Measurements from ENCODE around the gene PNPLA6. TPM values are rescaled to one million over a fixed set of nuclear protein-coding genes. Genes with fewer than 3 reads are reported as not detected.

PNPLA6 gene
- total and polyA plus RNA-seq, 2 donors (not counting 1 experiment from before 2014, with no cell fraction given): 20.9 to 89.2 TPM

DNA sequence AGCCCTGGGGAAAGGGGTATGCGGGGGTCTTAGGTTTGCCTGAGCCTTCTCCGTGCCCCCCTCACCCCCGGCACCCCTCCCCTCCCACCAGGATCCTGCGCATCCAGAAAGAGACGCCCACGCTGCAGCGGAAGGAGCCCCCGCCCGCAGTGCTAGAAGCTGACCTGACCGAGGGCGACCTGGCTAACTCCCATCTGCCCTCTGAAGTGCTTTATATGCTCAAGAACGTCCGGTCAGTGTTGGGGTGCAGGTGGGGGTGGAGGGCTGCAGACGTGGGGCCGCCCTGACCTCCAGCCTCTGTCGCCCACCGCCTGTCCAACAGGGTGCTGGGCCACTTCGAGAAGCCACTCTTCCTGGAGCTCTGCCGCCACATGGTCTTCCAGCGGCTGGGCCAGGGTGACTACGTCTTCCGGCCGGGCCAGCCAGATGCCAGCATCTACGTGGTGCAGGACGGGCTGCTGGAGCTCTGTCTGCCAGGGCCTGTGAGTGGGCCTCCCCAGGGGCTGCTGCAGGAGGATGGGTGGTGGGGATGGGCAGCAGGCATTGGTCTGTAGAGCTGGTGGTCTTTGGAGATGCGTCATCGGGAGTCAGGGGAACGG, 4.4 kb downstream of the PNPLA6 start:
- H3K9ac ChIP-seq (ENCODE audit: insufficient read depth, low read length): no peak overlapping the region
- H3K27ac ChIP-seq (ENCODE audit: insufficient read depth, low read length): no peak overlapping the region
- no peak for TF ChIP-seq EZH2 (IDR thresholded peaks at IDR 0.05; ENCODE audit: low read length, missing control alignments)
- TF ChIP-seq, protein P1, sequence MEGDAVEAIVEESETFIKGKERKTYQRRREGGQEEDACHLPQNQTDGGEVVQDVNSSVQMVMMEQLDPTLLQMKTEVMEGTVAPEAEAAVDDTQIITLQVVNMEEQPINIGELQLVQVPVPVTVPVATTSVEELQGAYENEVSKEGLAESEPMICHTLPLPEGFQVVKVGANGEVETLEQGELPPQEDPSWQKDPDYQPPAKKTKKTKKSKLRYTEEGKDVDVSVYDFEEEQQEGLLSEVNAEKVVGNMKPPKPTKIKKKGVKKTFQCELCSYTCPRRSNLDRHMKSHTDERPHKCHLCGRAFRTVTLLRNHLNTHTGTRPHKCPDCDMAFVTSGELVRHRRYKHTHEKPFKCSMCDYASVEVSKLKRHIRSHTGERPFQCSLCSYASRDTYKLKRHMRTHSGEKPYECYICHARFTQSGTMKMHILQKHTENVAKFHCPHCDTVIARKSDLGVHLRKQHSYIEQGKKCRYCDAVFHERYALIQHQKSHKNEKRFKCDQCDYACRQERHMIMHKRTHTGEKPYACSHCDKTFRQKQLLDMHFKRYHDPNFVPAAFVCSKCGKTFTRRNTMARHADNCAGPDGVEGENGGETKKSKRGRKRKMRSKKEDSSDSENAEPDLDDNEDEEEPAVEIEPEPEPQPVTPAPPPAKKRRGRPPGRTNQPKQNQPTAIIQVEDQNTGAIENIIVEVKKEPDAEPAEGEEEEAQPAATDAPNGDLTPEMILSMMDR (conservative IDR thresholded peaks at IDR 0.05 in 1 of 2, IDR thresholded peaks at IDR 0.05 in 1 of 2; ENCODE audit: low read depth in 1 of 2, low read length in 2 of 2): no peak
- peaks cover 22% of the 10 kb centered on the region for H3K36me3 ChIP-seq (ENCODE audit: control insufficient read depth, insufficient read depth, low read length)
- H3K4me3 ChIP-seq (replicated peaks in 1 of 4; ENCODE audit: control extremely low read depth in 1 of 4, insufficient read depth in 1 of 4, low read depth in 3 of 4, low read length in 4 of 4): no peak overlapping the region
- H3K4me2 ChIP-seq (ENCODE audit: extremely low read depth, insufficient read depth, low read length): no peak overlapping the region
- no peaks in the 10 kb centered on the region for H3K79me2 ChIP-seq (ENCODE audit: control insufficient read depth, insufficient read depth, low read length)
- H3K4me1 ChIP-seq (ENCODE audit: control insufficient read depth, extremely low read depth, insufficient read depth, low read length): peaks cover 3% of the 10 kb centered on the region
- no peaks in the 10 kb centered on the region for H4K20me1 ChIP-seq (ENCODE audit: control insufficient read depth, extremely low read depth, insufficient read depth, low read length)
- no peak for DNase-seq (ENCODE audit: low read depth in 2 of 2)
- no peaks in the 10 kb centered on the region for H3K27me3 ChIP-seq (ENCODE audit: control insufficient read depth, insufficient read depth, low read length)
- no peak overlapping the region for H2AFZ ChIP-seq (ENCODE audit: low read length)
- H3K9me3 ChIP-seq (ENCODE audit: control insufficient read depth, insufficient read depth, low read depth, low read length): no peaks in the 10 kb centered on the region

DNA sequence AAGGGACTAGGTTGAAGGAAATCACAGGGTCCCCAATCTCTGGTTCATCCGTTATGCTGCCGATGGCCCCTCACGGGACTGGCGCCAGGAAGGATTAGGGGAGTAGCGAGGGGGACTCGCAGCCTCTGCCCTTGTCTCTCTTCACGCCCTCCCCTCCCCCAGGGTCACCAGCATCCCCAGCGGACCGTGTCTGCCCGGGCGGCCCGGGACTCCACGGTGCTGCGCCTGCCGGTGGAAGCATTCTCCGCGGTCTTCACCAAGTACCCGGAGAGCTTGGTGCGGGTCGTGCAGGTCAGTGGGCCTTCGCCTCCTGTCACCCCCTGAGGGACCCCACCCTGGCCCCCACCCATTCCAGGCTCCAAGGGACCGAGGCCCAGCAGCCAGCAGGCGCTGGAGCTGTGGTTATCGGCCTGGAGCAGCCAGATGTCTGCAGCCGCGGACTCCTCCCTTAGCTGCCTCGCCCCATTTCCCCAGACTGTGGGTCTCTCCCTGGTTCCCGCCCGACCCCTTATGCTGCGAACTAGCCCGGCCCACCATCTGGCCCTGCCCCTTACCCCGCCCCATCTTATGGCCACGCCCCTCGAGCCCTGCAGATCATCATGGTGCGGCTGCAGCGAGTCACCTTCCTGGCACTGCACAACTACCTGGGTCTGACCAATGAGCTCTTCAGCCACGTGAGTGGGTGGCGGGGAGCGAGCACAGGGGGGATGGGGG, 5.4 kb downstream of the PNPLA6 start:
- Histone ChIP-seq H4K20me1 (ENCODE audit: control insufficient read depth, extremely low read depth, insufficient read depth, low read length) (no peaks in the 10 kb centered on the region), H2AFZ (ENCODE audit: low read length) (no peak overlapping the region), H3K4me1 (ENCODE audit: control insufficient read depth, extremely low read depth, insufficient read depth, low read length) (peaks cover 3% of the 10 kb centered on the region), H3K9ac (ENCODE audit: insufficient read depth, low read length) (no peak overlapping the region), H3K27ac (ENCODE audit: insufficient read depth, low read length) (no peak overlapping the region), H3K4me3 (replicated peaks in 1 of 4; ENCODE audit: control extremely low read depth in 1 of 4, insufficient read depth in 1 of 4, low read depth in 3 of 4, low read length in 4 of 4) (no peak overlapping the region), H3K36me3 (ENCODE audit: control insufficient read depth, insufficient read depth, low read length) (peaks cover 22% of the 10 kb centered on the region), H3K9me3 (ENCODE audit: control insufficient read depth, insufficient read depth, low read depth, low read length) (no peaks in the 10 kb centered on the region), H3K27me3 (ENCODE audit: control insufficient read depth, insufficient read depth, low read length) (no peaks in the 10 kb centered on the region), H3K79me2 (ENCODE audit: control insufficient read depth, insufficient read depth, low read length) (no peaks in the 10 kb centered on the region), H3K4me2 (ENCODE audit: extremely low read depth, insufficient read depth, low read length) (no peak overlapping the region)
- TF ChIP-seq EZH2 (IDR thresholded peaks at IDR 0.05; ENCODE audit: low read length, missing control alignments): no peak
- peak in 1 of 2 donors; percentile 44 for DNase-seq (ENCODE audit: low read depth in 2 of 2)

DNA sequence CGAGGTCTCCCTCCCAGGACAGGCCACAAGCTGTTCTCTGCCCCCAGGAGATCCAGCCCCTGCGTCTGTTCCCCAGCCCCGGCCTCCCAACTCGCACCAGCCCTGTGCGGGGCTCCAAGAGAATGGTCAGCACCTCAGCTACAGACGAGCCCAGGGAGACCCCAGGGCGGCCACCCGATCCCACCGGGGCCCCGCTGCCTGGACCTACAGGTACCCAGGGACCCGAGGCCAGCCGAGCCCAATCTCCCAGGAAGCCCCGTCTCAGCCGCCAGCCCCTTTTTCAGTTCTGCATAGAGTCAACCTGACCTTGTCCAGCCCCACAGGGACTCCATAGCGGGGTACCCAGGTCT, 5.9 kb downstream of the PNPLA6 start:
- Histone ChIP-seq H3K9ac (ENCODE audit: insufficient read depth, low read length) (no peak overlapping the region), H3K4me1 (ENCODE audit: control insufficient read depth, extremely low read depth, insufficient read depth, low read length) (no peaks in the 10 kb centered on the region), H3K4me3 (replicated peaks in 1 of 4; ENCODE audit: control extremely low read depth in 1 of 4, insufficient read depth in 1 of 4, low read depth in 3 of 4, low read length in 4 of 4) (no peak overlapping the region), H3K79me2 (ENCODE audit: control insufficient read depth, insufficient read depth, low read length) (no peaks in the 10 kb centered on the region), H3K27me3 (ENCODE audit: control insufficient read depth, insufficient read depth, low read length) (no peaks in the 10 kb centered on the region), H2AFZ (ENCODE audit: low read length) (no peak overlapping the region), H3K27ac (ENCODE audit: insufficient read depth, low read length) (no peak overlapping the region), H3K9me3 (ENCODE audit: control insufficient read depth, insufficient read depth, low read depth, low read length) (no peaks in the 10 kb centered on the region), H4K20me1 (ENCODE audit: control insufficient read depth, extremely low read depth, insufficient read depth, low read length) (no peaks in the 10 kb centered on the region), H3K36me3 (ENCODE audit: control insufficient read depth, insufficient read depth, low read length) (peaks cover 22% of the 10 kb centered on the region), H3K4me2 (ENCODE audit: extremely low read depth, insufficient read depth, low read length) (no peak overlapping the region)
- TF ChIP-seq EZH2 (IDR thresholded peaks at IDR 0.05; ENCODE audit: low read length, missing control alignments): no peak
- TF ChIP-seq, protein P1 (conservative IDR thresholded peaks at IDR 0.05 in 1 of 2, IDR thresholded peaks at IDR 0.05 in 1 of 2; ENCODE audit: low read depth in 1 of 2, low read length in 2 of 2): no peak
- no peak for DNase-seq (ENCODE audit: low read depth in 2 of 2)
